ACC112 (cell line): ENCODE measurements around the gene RAB38.

Experiments used
- H2AFZ ChIP-seq: fragments of 200-600 bp; sonication (generic); one replicate; pipeline ENCODE4 v1.6.0; 2017; ENCODE audit warnings: antibody characterized with exemption, low read length; ENCODE audit not compliant: unreplicated experiment
- H3K27ac ChIP-seq: fragments of 200-600 bp; sonication (generic); 2 replicates; pipeline ENCODE4 v1.5.1; 2014; ENCODE audit warnings: low read depth, mild to moderate bottlenecking, antibody characterized with exemption, low read length, moderate library complexity
- H3K27me3 ChIP-seq: fragments of 200-600 bp; sonication (generic); 2 replicates; pipeline ENCODE4 v1.6.1; 2014; ENCODE audit warnings: mild to moderate bottlenecking, antibody characterized with exemption, low read length, moderate library complexity, mixed read lengths; ENCODE audit not compliant: insufficient read depth
- H3K36me3 ChIP-seq: fragments of 200-600 bp; sonication (generic); 2 replicates; pipeline ENCODE4 v1.6.1; 2016; ENCODE audit warnings: mild to moderate bottlenecking, antibody characterized with exemption, low read length, moderate library complexity, mixed read lengths; ENCODE audit not compliant: insufficient read depth
- H3K4me1 ChIP-seq: fragments of 200-600 bp; sonication (generic); one replicate; pipeline ENCODE4 v1.6.1; 2016; ENCODE audit warnings: low read length, mixed read lengths; ENCODE audit not compliant: insufficient read depth, unreplicated experiment, control insufficient read depth
- H3K4me3 ChIP-seq: fragments of 200-600 bp; sonication (generic); 2 replicates; pipeline ENCODE4 v1.5.1; 2014; ENCODE audit warnings: mild to moderate bottlenecking, low read depth, low read length
- H3K79me2 ChIP-seq: fragments of 200-600 bp; sonication (generic); one replicate; pipeline ENCODE4 v1.6.0; 2016; ENCODE audit warnings: low read length; ENCODE audit not compliant: control insufficient read depth, unreplicated experiment, insufficient read depth

The RAB38 gene

GRCh38 chr11:88068848-88069554 is 106.2 kb downstream of the RAB38 start:
- H3K4me1 ChIP-seq = no peaks in the 10 kb centered on the region
- H3K36me3 ChIP-seq = no peaks in the 10 kb centered on the region
- no peak overlapping the region for H3K27ac ChIP-seq
- H3K79me2 ChIP-seq = no peaks in the 10 kb centered on the region
- no peak overlapping the region for H2AFZ ChIP-seq
- no peak overlapping the region for H3K4me3 ChIP-seq
- H3K27me3 ChIP-seq = no peaks in the 10 kb centered on the region

- Histone ChIP-seq H3K79me2 (no peaks in the 10 kb centered on the region), H3K4me3 (no peak overlapping the region), H3K36me3 (no peaks in the 10 kb centered on the region), H2AFZ (no peak overlapping the region), H3K27ac (no peak overlapping the region), H3K4me1 (no peaks in the 10 kb centered on the region), H3K27me3 (no peaks in the 10 kb centered on the region; the same call in 1 of the 2 replicates)
These were observed 109.2 kb downstream of the RAB38 start for GRCh38 chr11:88066090-88066489.

- Histone ChIP-seq H3K27ac (no peak overlapping the region), H3K27me3 (no peaks in the 10 kb centered on the region; the same call in 1 of the 2 replicates), H2AFZ (no peak overlapping the region), H3K4me3 (no peak overlapping the region), H3K79me2 (no peaks in the 10 kb centered on the region), H3K4me1 (no peaks in the 10 kb centered on the region), H3K36me3 (no peaks in the 10 kb centered on the region)
These were observed 111.0 kb downstream of the RAB38 start for GRCh38 chr11:88064097-88064705.
